ENCODE measurements around the gene TMPRSS3.

Gene TMPRSS3

GRCh38 chr21:42434884-42435283 is 39.0 kb upstream of the TMPRSS3 start:
- Histone ChIP-seq H3K9me3 (ENCODE audit: control insufficient read depth, insufficient read depth, low read length) (no peaks in the 10 kb centered on the region), H3K9ac (ENCODE audit: low read depth, low read length) (no peak overlapping the region), H3K4me1 (ENCODE audit: insufficient read depth, low read length) (no peaks in the 10 kb centered on the region), H3K36me3 (ENCODE audit: insufficient read depth, low read length) (no peaks in the 10 kb centered on the region)

GRCh38 chr21:42433946-42434551 is 38.2 kb upstream of the TMPRSS3 start:
- no peaks in the 10 kb centered on the region for H3K9me3 ChIP-seq (ENCODE audit: control insufficient read depth, insufficient read depth, low read length)
- H3K36me3 ChIP-seq (ENCODE audit: insufficient read depth, low read length) = no peaks in the 10 kb centered on the region

GRCh38 chr21:42432695-42433094 is 36.8 kb upstream of the TMPRSS3 start:
- Histone ChIP-seq H3K36me3 (ENCODE audit: insufficient read depth, low read length) (no peaks in the 10 kb centered on the region), H3K9me3 (ENCODE audit: control insufficient read depth, insufficient read depth, low read length) (no peaks in the 10 kb centered on the region), H3K4me1 (ENCODE audit: insufficient read depth, low read length) (no peaks in the 10 kb centered on the region), H3K9ac (ENCODE audit: low read depth, low read length) (no peak overlapping the region)

More at GRCh38 chr21:42433946-42434551, 38.2 kb upstream of the TMPRSS3 start:
- Histone ChIP-seq H3K4me1 (ENCODE audit: insufficient read depth, low read length) (no peaks in the 10 kb centered on the region), H3K9ac (ENCODE audit: low read depth, low read length) (no peak overlapping the region)

DNA sequence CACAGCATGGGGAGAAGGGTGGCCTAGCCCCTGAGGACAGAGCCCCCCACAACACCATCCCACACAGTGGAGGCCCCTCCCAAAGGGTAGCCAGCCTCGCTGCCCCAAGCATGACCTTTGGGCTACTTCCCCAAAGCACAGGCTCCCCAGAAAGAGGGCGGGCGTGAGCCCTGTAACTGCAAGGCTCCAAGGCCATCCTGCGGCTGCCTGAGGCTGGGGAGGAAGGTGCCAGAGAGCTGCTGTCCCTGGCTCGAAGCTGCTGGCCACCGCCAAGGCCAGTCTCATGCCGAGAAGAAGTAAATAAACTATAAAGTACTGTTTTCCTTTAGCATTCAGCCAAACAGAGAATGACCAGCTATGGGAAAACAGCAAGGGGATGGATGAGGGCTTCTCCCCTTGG is 35.3 kb upstream of the TMPRSS3 start:
- no peaks in the 10 kb centered on the region for H3K4me1 ChIP-seq (ENCODE audit: insufficient read depth, low read length)
- no peaks in the 10 kb centered on the region for H3K36me3 ChIP-seq (ENCODE audit: insufficient read depth, low read length)
- no peaks in the 10 kb centered on the region for H3K9me3 ChIP-seq (ENCODE audit: control insufficient read depth, insufficient read depth, low read length)
- H3K9ac ChIP-seq (ENCODE audit: low read depth, low read length) = no peak overlapping the region

GRCh38 chr21:42430521-42430920 is 34.7 kb upstream of the TMPRSS3 start:
- no peaks in the 10 kb centered on the region for H3K36me3 ChIP-seq (ENCODE audit: insufficient read depth, low read length)
- no peaks in the 10 kb centered on the region for H3K4me1 ChIP-seq (ENCODE audit: insufficient read depth, low read length)
- no peak overlapping the region for H3K9ac ChIP-seq (ENCODE audit: low read depth, low read length)
- H3K9me3 ChIP-seq (ENCODE audit: control insufficient read depth, insufficient read depth, low read length) = no peaks in the 10 kb centered on the region

DNA sequence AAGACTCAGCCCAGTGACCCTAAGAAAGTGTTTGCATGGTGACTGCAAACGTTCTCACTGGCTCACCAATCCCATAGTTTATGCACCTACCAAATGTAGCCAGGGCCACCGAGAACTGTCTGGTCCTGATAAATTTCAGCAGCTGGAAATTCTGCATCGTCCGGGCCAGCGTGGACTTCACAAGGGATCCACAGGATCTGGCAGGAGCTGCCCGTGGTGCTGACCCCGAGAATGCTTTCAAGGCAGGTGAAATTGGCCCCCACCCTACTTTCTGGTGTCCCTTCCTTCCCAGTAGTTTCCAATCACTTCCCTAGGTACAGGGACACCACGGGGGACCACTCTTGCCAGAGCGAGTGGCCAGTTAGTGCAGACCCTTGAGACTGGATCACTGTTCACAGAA is 34.0 kb upstream of the TMPRSS3 start:
- Histone ChIP-seq H3K9me3 (ENCODE audit: control insufficient read depth, insufficient read depth, low read length) (no peaks in the 10 kb centered on the region), H3K4me1 (ENCODE audit: insufficient read depth, low read length) (no peaks in the 10 kb centered on the region), H3K36me3 (ENCODE audit: insufficient read depth, low read length) (no peaks in the 10 kb centered on the region), H3K9ac (ENCODE audit: low read depth, low read length) (no peak overlapping the region)

DNA sequence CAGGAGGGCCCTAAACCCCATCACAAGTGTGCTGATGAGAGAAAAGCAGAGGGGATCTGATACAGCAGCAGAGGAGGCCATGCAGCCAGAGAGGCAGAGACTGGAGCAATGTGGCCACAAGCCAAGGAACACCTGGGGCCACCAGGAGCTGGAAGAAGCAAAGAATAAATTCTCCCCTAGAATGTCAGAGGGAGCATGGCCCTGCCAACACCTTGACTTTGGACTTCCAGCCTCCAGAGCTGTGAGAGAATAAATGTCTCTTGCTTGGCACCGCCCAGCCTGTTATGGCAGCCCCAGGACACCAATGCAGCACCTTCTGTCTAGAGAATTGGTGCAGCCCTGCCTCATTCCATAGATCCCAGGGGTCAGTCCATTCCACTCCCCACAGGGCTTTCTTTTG is 33.2 kb upstream of the TMPRSS3 start:
- Histone ChIP-seq H3K4me1 (ENCODE audit: insufficient read depth, low read length) (no peaks in the 10 kb centered on the region), H3K9ac (ENCODE audit: low read depth, low read length) (no peak overlapping the region), H3K9me3 (ENCODE audit: control insufficient read depth, insufficient read depth, low read length) (no peaks in the 10 kb centered on the region), H3K36me3 (ENCODE audit: insufficient read depth, low read length) (no peaks in the 10 kb centered on the region)

GRCh38 chr21:42427809-42428419 is 32.1 kb upstream of the TMPRSS3 start:
- no peak overlapping the region for H3K9ac ChIP-seq (ENCODE audit: low read depth, low read length)
- H3K4me1 ChIP-seq (ENCODE audit: insufficient read depth, low read length) = no peaks in the 10 kb centered on the region
- H3K36me3 ChIP-seq (ENCODE audit: insufficient read depth, low read length) = no peaks in the 10 kb centered on the region
- H3K9me3 ChIP-seq (ENCODE audit: control insufficient read depth, insufficient read depth, low read length) = no peaks in the 10 kb centered on the region

DNA sequence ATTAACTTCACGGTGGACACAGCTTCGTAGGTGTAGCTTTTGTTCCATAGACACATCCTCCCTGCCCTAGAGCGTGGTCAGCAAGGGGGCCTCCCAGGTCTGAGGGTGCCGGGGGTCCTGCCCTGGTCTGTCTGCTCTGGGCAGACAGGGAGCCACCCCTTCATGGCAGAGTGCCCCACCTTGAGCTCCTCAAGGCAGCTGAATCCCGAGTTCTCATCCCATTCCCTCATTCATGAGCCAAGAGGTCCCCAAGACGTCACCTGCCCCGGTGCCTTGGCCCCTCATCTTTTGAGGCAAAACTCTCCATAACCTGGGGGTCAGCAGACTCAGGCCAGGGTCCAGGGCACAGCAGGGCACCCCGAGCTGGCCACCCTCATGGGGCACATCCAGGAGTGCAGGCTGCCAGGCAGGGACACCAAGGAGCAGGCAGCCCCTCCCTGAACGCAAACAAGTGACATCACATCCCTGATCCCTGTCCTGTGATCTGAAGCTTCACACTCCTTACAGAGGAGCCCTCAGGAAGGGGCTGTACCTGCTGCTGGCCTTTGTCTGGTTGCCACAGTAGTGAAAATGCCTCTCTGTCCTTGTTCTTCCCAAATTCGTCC is 31.1 kb upstream of the TMPRSS3 start:
- no peaks in the 10 kb centered on the region for H3K9me3 ChIP-seq (ENCODE audit: control insufficient read depth, insufficient read depth, low read length)
- H3K4me1 ChIP-seq (ENCODE audit: insufficient read depth, low read length) = no peaks in the 10 kb centered on the region
- no peaks in the 10 kb centered on the region for H3K36me3 ChIP-seq (ENCODE audit: insufficient read depth, low read length)
- H3K9ac ChIP-seq (ENCODE audit: low read depth, low read length) = no peak overlapping the region

GRCh38 chr21:42426424-42426823 is 30.6 kb upstream of the TMPRSS3 start:
- Histone ChIP-seq H3K36me3 (ENCODE audit: insufficient read depth, low read length) (no peaks in the 10 kb centered on the region), H3K9ac (ENCODE audit: low read depth, low read length) (no peak overlapping the region), H3K4me1 (ENCODE audit: insufficient read depth, low read length) (no peaks in the 10 kb centered on the region), H3K9me3 (ENCODE audit: control insufficient read depth, insufficient read depth, low read length) (no peaks in the 10 kb centered on the region)

- H3K36me3 ChIP-seq (ENCODE audit: insufficient read depth, low read length) = no peaks in the 10 kb centered on the region
These were observed 29.7 kb upstream of the TMPRSS3 start for GRCh38 chr21:42425591-42425990.

DNA sequence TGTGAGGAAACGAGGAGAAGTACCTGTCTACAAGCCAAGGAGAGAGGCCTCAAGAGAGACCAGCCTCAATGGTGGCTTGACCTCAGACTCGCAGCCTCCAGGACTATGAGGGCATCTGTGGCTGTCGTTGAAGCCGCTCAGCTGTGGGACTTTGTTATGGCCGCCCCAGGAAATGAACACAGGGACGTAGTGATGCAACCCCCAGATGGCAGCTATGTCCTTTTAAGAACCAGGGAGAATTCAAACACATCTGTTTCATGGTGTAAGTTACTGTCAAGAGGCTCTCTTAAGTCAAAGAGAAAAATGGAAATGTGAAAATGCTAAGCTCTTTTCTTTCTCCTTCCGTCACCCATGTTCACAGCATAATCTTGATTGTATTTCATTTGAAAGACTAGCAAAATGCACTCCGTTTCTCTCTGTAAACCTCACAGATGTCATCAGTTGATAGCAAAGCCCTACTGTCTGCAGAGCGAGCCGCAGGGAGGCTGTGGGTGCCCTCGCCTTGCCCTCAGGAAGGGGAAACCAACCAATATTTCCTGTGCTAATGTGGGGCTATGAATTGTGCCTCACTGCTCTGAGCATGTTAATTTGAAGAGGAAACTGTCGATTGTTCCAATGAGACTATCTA is 29.2 kb upstream of the TMPRSS3 start:
- Histone ChIP-seq H3K9me3 (ENCODE audit: control insufficient read depth, insufficient read depth, low read length) (no peaks in the 10 kb centered on the region), H3K9ac (ENCODE audit: low read depth, low read length) (no peak overlapping the region), H3K4me1 (ENCODE audit: insufficient read depth, low read length) (no peaks in the 10 kb centered on the region), H3K36me3 (ENCODE audit: insufficient read depth, low read length) (no peaks in the 10 kb centered on the region)

More at GRCh38 chr21:42425591-42425990, 29.7 kb upstream of the TMPRSS3 start:
- H3K4me1 ChIP-seq (ENCODE audit: insufficient read depth, low read length) = no peaks in the 10 kb centered on the region
- H3K9me3 ChIP-seq (ENCODE audit: control insufficient read depth, insufficient read depth, low read length) = no peaks in the 10 kb centered on the region
- H3K9ac ChIP-seq (ENCODE audit: low read depth, low read length) = no peak overlapping the region

DNA sequence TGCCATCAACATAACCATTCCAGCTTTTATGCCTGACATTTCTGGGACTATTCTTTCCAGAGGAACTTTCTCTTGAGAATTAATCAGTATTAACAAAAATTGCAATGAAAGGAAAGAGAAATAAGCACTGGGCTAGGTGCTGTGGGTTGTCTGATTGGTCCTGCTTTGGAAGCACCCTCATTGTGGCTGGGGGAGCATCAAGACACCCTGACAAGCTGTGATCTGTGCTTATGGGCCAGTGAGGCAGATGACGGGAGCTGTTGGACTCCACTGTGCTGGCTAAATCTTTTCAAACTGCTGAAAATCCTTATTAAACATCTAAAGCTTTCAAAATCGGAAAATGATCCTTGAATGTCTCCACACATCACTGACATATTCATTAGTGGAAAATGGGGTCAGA is 27.8 kb upstream of the TMPRSS3 start:
- no peaks in the 10 kb centered on the region for H3K36me3 ChIP-seq (ENCODE audit: insufficient read depth, low read length)
- no peak overlapping the region for H3K9ac ChIP-seq (ENCODE audit: low read depth, low read length)
- no peaks in the 10 kb centered on the region for H3K4me1 ChIP-seq (ENCODE audit: insufficient read depth, low read length)
- 0 out of 2 replicates have a peak, but pooled peaks cover 4% of the 10 kb centered on the region for H3K9me3 ChIP-seq (ENCODE audit: control insufficient read depth, insufficient read depth, low read length)

GRCh38 chr21:42423197-42423675 is 27.4 kb upstream of the TMPRSS3 start:
- Histone ChIP-seq H3K4me1 (ENCODE audit: insufficient read depth, low read length) (no peaks in the 10 kb centered on the region), H3K9ac (ENCODE audit: low read depth, low read length) (no peak overlapping the region)

More at GRCh38 chr21:42423197-42423675, 27.4 kb upstream of the TMPRSS3 start:
- Histone ChIP-seq H3K9me3 (ENCODE audit: control insufficient read depth, insufficient read depth, low read length) (0 out of 2 replicates have a peak, but pooled peaks cover 4% of the 10 kb centered on the region), H3K36me3 (ENCODE audit: insufficient read depth, low read length) (no peaks in the 10 kb centered on the region)
